ENCODE data around the gene HOMEZ.
A peak's percentile ranks its signal among the peaks of the same experiment; 100 is the strongest.

- TF ChIP-seq JUND (IDR thresholded peaks at IDR 0.05): no peak
- TF ChIP-seq CTCF (IDR thresholded peaks at IDR 0.05): 0 out of 2 replicates have a peak, but pooled peaks have one; percentile 5
- TF ChIP-seq MAX (IDR thresholded peaks at IDR 0.05; ENCODE audit: low read depth): no peak
- TF ChIP-seq SIN3A (IDR thresholded peaks at IDR 0.05; ENCODE audit: borderline replicate concordance, low read depth, low read length): no peak
- no peak for TF ChIP-seq NFIC (IDR thresholded peaks at IDR 0.05; ENCODE audit: borderline replicate concordance)
- no peak for TF ChIP-seq ZBTB33 (IDR thresholded peaks at IDR 0.05; ENCODE audit: borderline replicate concordance, low read depth)
- TF ChIP-seq YY1 (IDR thresholded peaks at IDR 0.05; ENCODE audit: low read depth): no peak
- no peak for TF ChIP-seq SMC3 (IDR thresholded peaks at IDR 0.05; ENCODE audit: low read depth, low read length)
These were observed 14.2 kb upstream of the HOMEZ start for GRCh38 chr14:23299986-23300686.
